ENCODE results near the gene ENC1.

ENC1 gene

GRCh38 chr5:74634611-74635286, 5.8 kb downstream of the ENC1 start:
- in situ Hi-C loops (cut with MboI; ENCODE audit: low sequenced_read_pairs), result loop anchor here (25.0 kb wide), 1 partner anchor 597 kb away; no protein-coding TSS in a partner anchor

- in situ Hi-C loops (cut with MboI; ENCODE audit: low sequenced_read_pairs), result loop anchor here (25.0 kb wide), 1 partner anchor 596 kb away; no protein-coding TSS in a partner anchor
These were observed 6.8 kb downstream of the ENC1 start for GRCh38 chr5:74633695-74634094.

- in situ Hi-C loops (cut with MboI; ENCODE audit: low sequenced_read_pairs), result loop anchor here (25.0 kb wide), 1 partner anchor 596 kb away; no protein-coding TSS in a partner anchor
These were observed 7.6 kb downstream of the ENC1 start for GRCh38 chr5:74632947-74633356.

- in situ Hi-C loops (cut with MboI; ENCODE audit: low sequenced_read_pairs), result loop anchor here (25.0 kb wide), 1 partner anchor 594 kb away; no protein-coding TSS in a partner anchor
These were observed 9.2 kb downstream of the ENC1 start for GRCh38 chr5:74631081-74631953.

- in situ Hi-C loops (cut with MboI; ENCODE audit: low sequenced_read_pairs), result loop anchor here (25.0 kb wide), 1 partner anchor 593 kb away; no protein-coding TSS in a partner anchor
These were observed 10.0 kb downstream of the ENC1 start for GRCh38 chr5:74630453-74631066.

GRCh38 chr5:74629326-74629725, 11.2 kb downstream of the ENC1 start:
- in situ Hi-C loops (cut with MboI; ENCODE audit: low sequenced_read_pairs), result loop anchor here (25.0 kb wide), 1 partner anchor 592 kb away; no protein-coding TSS in a partner anchor

- in situ Hi-C loops (cut with MboI; ENCODE audit: low sequenced_read_pairs), result loop anchor here (25.0 kb wide), 1 partner anchor 591 kb away; no protein-coding TSS in a partner anchor
These were observed 12.2 kb downstream of the ENC1 start for GRCh38 chr5:74628359-74628758.

GRCh38 chr5:74627646-74628279, 12.8 kb downstream of the ENC1 start:
- in situ Hi-C loops (cut with MboI; ENCODE audit: low sequenced_read_pairs), result loop anchor here (25.0 kb wide), 1 partner anchor 590 kb away; no protein-coding TSS in a partner anchor

- in situ Hi-C loops (cut with MboI; ENCODE audit: low sequenced_read_pairs), result loop anchor here (25.0 kb wide), 1 partner anchor 589 kb away; no protein-coding TSS in a partner anchor
These were observed 13.9 kb downstream of the ENC1 start for GRCh38 chr5:74626386-74627222.

GRCh38 chr5:74625742-74626241, 14.7 kb downstream of the ENC1 start:
- in situ Hi-C loops (cut with MboI; ENCODE audit: low sequenced_read_pairs), result loop anchor here (25.0 kb wide), 1 partner anchor 588 kb away; no protein-coding TSS in a partner anchor

GRCh38 chr5:74624931-74625505, 15.5 kb downstream of the ENC1 start:
- in situ Hi-C loops (cut with MboI; ENCODE audit: low sequenced_read_pairs), result loop anchor here (25.0 kb wide), 1 partner anchor 588 kb away; no protein-coding TSS in a partner anchor

- in situ Hi-C loops (cut with MboI; ENCODE audit: low sequenced_read_pairs), result no loop called here
These were observed 16.0 kb downstream of the ENC1 start for GRCh38 chr5:74624501-74624900.

- in situ Hi-C loops (cut with MboI; ENCODE audit: low sequenced_read_pairs), result no loop called here
These were observed 16.6 kb downstream of the ENC1 start for GRCh38 chr5:74623748-74624408.

- in situ Hi-C loops (cut with MboI; ENCODE audit: low sequenced_read_pairs), result no loop called here
These were observed 17.4 kb downstream of the ENC1 start for GRCh38 chr5:74623006-74623611.

- in situ Hi-C loops (cut with MboI; ENCODE audit: low sequenced_read_pairs), result no loop called here
These were observed 18.4 kb downstream of the ENC1 start for GRCh38 chr5:74622122-74622521.

GRCh38 chr5:74621492-74621891, 19.0 kb downstream of the ENC1 start:
- in situ Hi-C loops (cut with MboI; ENCODE audit: low sequenced_read_pairs), result no loop called here

- in situ Hi-C loops (cut with MboI; ENCODE audit: low sequenced_read_pairs), result no loop called here
These were observed 21.2 kb downstream of the ENC1 start for GRCh38 chr5:74619308-74619707.

GRCh38 chr5:74618106-74618505, 22.4 kb downstream of the ENC1 start:
- in situ Hi-C loops (cut with MboI; ENCODE audit: low sequenced_read_pairs), result no loop called here

Data from HL-60/S4 (cell line).